Mononuclear cell (primary cell): ENCODE data around the gene TTC39A. TPM values are rescaled to one million over a fixed set of nuclear protein-coding genes. Genes with fewer than 3 reads are reported as not detected.
"Not testable (repeated sequence)": the region's sequence is repeated elsewhere in the genome, so short reads cannot be mapped to it uniquely, and the experiment has no call there.

Experiments
- H3K27me3 ChIP-seq: 2 replicates; pipeline ENCODE4 v1.6.0; 2011; ENCODE audit warnings: low read length, control low read depth; ENCODE audit not compliant: insufficient read depth
- H3K4me1 ChIP-seq: 2 replicates; pipeline ENCODE4 v1.5.1; 2011; ENCODE audit warnings: mild to moderate bottlenecking, low read length, control low read depth; ENCODE audit not compliant: insufficient read depth
- H3K4me3 ChIP-seq: 2 replicates; pipeline ENCODE4 v1.5.1; 2011; ENCODE audit warnings: mild to moderate bottlenecking, low read length, moderate library complexity
- H3K9me3 ChIP-seq: 2 replicates; pipeline ENCODE4 v1.5.1; 2011; ENCODE audit warnings: low read depth, mild to moderate bottlenecking, control low read depth, low read length
- total RNA-seq: library from RNA; depleted of rRNA; stranded (reverse); fragments of >200 nt; gene quantifications from one replicate; pipeline ENCODE4 v1.2.3, GENCODE V29; 2012

TTC39A gene
- total RNA-seq, 1 donor = 0.10 TPM

- H3K4me3 ChIP-seq = no peak overlapping the region
- no peaks in the 10 kb centered on the region for H3K27me3 ChIP-seq
- peaks cover 12% of the 10 kb centered on the region for H3K4me1 ChIP-seq
- H3K9me3 ChIP-seq = no peaks in the 10 kb centered on the region
These were observed 76.7 kb downstream of the TTC39A start for GRCh38 chr1:51253691-51254090.

- no peak overlapping the region for H3K4me3 ChIP-seq
- H3K9me3 ChIP-seq = no peaks in the 10 kb centered on the region
- peaks cover 12% of the 10 kb centered on the region for H3K4me1 ChIP-seq
- no peaks in the 10 kb centered on the region for H3K27me3 ChIP-seq
These were observed 78.0 kb downstream of the TTC39A start for GRCh38 chr1:51252366-51252765.

- H3K9me3 ChIP-seq, H3K4me3 ChIP-seq, H3K27me3 ChIP-seq: not testable (repeated sequence)
- H3K4me1 ChIP-seq = peaks cover 17% of the 10 kb centered on the region
These were observed 79.2 kb downstream of the TTC39A start for GRCh38 chr1:51251165-51251564.

GRCh38 chr1:51250729-51251128 lies 79.6 kb downstream of the TTC39A start:
- not testable (repeated sequence) for H3K4me3 ChIP-seq, H3K27me3 ChIP-seq, H3K9me3 ChIP-seq
- H3K4me1 ChIP-seq = peaks cover 17% of the 10 kb centered on the region

- H3K9me3 ChIP-seq = no peaks in the 10 kb centered on the region
- H3K4me1 ChIP-seq = peaks cover 14% of the 10 kb centered on the region
- no peak overlapping the region for H3K4me3 ChIP-seq
- H3K27me3 ChIP-seq = no peaks in the 10 kb centered on the region
These were observed 80.9 kb downstream of the TTC39A start for GRCh38 chr1:51249445-51249844.

- peaks cover 12% of the 10 kb centered on the region for H3K4me1 ChIP-seq
- H3K27me3 ChIP-seq = no peaks in the 10 kb centered on the region
- no peak overlapping the region for H3K4me3 ChIP-seq
- H3K9me3 ChIP-seq = no peaks in the 10 kb centered on the region
These were observed 82.9 kb downstream of the TTC39A start for GRCh38 chr1:51247499-51247898.

GRCh38 chr1:51247022-51247421 lies 83.3 kb downstream of the TTC39A start:
- Histone ChIP-seq H3K4me3 (no peak overlapping the region), H3K27me3 (no peaks in the 10 kb centered on the region), H3K9me3 (no peaks in the 10 kb centered on the region), H3K4me1 (peaks cover 8% of the 10 kb centered on the region)

GRCh38 chr1:51242546-51242945 lies 87.8 kb downstream of the TTC39A start:
- Histone ChIP-seq H3K4me3 (no peak overlapping the region), H3K9me3 (no peaks in the 10 kb centered on the region), H3K4me1 (peaks cover 26% of the 10 kb centered on the region), H3K27me3 (no peaks in the 10 kb centered on the region)

GRCh38 chr1:51241119-51241518 lies 89.2 kb downstream of the TTC39A start:
- Histone ChIP-seq H3K4me3 (no peak overlapping the region), H3K9me3 (no peaks in the 10 kb centered on the region), H3K4me1 (peaks cover 23% of the 10 kb centered on the region), H3K27me3 (no peaks in the 10 kb centered on the region)

- no peaks in the 10 kb centered on the region for H3K27me3 ChIP-seq
- peaks cover 32% of the 10 kb centered on the region for H3K4me1 ChIP-seq
- no peak overlapping the region for H3K4me3 ChIP-seq
- H3K9me3 ChIP-seq = no peaks in the 10 kb centered on the region
These were observed 90.3 kb downstream of the TTC39A start for GRCh38 chr1:51240084-51240483.

GRCh38 chr1:51238034-51238403 lies 92.3 kb downstream of the TTC39A start:
- no peaks in the 10 kb centered on the region for H3K27me3 ChIP-seq
- H3K4me3 ChIP-seq = no peak overlapping the region
- H3K4me1 ChIP-seq = peaks cover 46% of the 10 kb centered on the region
- no peaks in the 10 kb centered on the region for H3K9me3 ChIP-seq

- no peaks in the 10 kb centered on the region for H3K27me3 ChIP-seq
- peak overlapping the region; percentile 97 for H3K4me3 ChIP-seq
- H3K9me3 ChIP-seq = no peaks in the 10 kb centered on the region
- H3K4me1 ChIP-seq = peaks cover 46% of the 10 kb centered on the region
These were observed 92.9 kb downstream of the TTC39A start for GRCh38 chr1:51237351-51238033.

Other genes with a start within 250 kb of the TTC39A start
- gene C1orf185, start 228.3 kb downstream of the TTC39A start, total RNA-seq = not detected
- 134 TPM for gene RNF11, start 94.3 kb downstream of the TTC39A start, total RNA-seq
- gene EPS15, start 188.7 kb upstream of the TTC39A start, total RNA-seq = 98.6 TPM